IPS-18c (cell line): Measurements from ENCODE around the gene SECTM1.
A peak's percentile ranks its signal among the peaks of the same experiment; 100 is the strongest.

Experiments
- H3K4me3 ChIP-seq: 2 replicates; pipeline ENCODE4 v1.7.0; 2013; ENCODE audit warnings: low read depth, mild to moderate bottlenecking, low read length, moderate library complexity; ENCODE audit not compliant: insufficient read depth
- H3K9me3 ChIP-seq: one replicate; pipeline ENCODE4 v1.6.1; 2013; ENCODE audit warnings: mild to moderate bottlenecking, low read length, moderate library complexity; ENCODE audit not compliant: control insufficient read depth, insufficient read depth

SECTM1 gene

GRCh38 chr17:82298538-82299421, 34.8 kb downstream of the SECTM1 start:
- H3K4me3 ChIP-seq: no peak overlapping the region
- H3K9me3 ChIP-seq: no peaks in the 10 kb centered on the region

GRCh38 chr17:82297714-82298537, 35.6 kb downstream of the SECTM1 start:
- H3K4me3 ChIP-seq: no peak overlapping the region
- H3K9me3 ChIP-seq: no peaks in the 10 kb centered on the region

- H3K9me3 ChIP-seq: no peaks in the 10 kb centered on the region
- no peak overlapping the region for H3K4me3 ChIP-seq
These were observed 36.3 kb downstream of the SECTM1 start for GRCh38 chr17:82297280-82297713.

- no peaks in the 10 kb centered on the region for H3K9me3 ChIP-seq
- no peak overlapping the region for H3K4me3 ChIP-seq
These were observed 36.9 kb downstream of the SECTM1 start for GRCh38 chr17:82296511-82297279.

GRCh38 chr17:82295472-82295814, 38.1 kb downstream of the SECTM1 start:
- H3K4me3 ChIP-seq: no peak overlapping the region
- no peaks in the 10 kb centered on the region for H3K9me3 ChIP-seq

- Histone ChIP-seq H3K4me3 (peak overlapping the region; percentile 50; the same call in 1 of the 2 replicates), H3K9me3 (no peaks in the 10 kb centered on the region)
These were observed 39.3 kb downstream of the SECTM1 start for GRCh38 chr17:82294064-82294773.

- Histone ChIP-seq H3K9me3 (no peaks in the 10 kb centered on the region), H3K4me3 (peak overlapping the region; percentile 90)
These were observed 41.1 kb downstream of the SECTM1 start for GRCh38 chr17:82292251-82293154.

GRCh38 chr17:82291582-82292250, 41.9 kb downstream of the SECTM1 start:
- Histone ChIP-seq H3K4me3 (peak overlapping the region; percentile 90; the same call in 1 of the 2 replicates), H3K9me3 (no peaks in the 10 kb centered on the region)

GRCh38 chr17:82287868-82288801, 45.4 kb downstream of the SECTM1 start:
- H3K9me3 ChIP-seq: no peaks in the 10 kb centered on the region
- H3K4me3 ChIP-seq: no peak overlapping the region

GRCh38 chr17:82287013-82287867, 46.3 kb downstream of the SECTM1 start:
- Histone ChIP-seq H3K9me3 (no peaks in the 10 kb centered on the region), H3K4me3 (no peak overlapping the region)

GRCh38 chr17:82285141-82285540, 48.4 kb downstream of the SECTM1 start:
- H3K9me3 ChIP-seq: no peaks in the 10 kb centered on the region
- no peak overlapping the region for H3K4me3 ChIP-seq

- H3K9me3 ChIP-seq: no peaks in the 10 kb centered on the region
- no peak overlapping the region for H3K4me3 ChIP-seq
These were observed 50.3 kb downstream of the SECTM1 start for GRCh38 chr17:82283208-82283749.

GRCh38 chr17:82282239-82283207, 51.0 kb downstream of the SECTM1 start:
- Histone ChIP-seq H3K9me3 (no peaks in the 10 kb centered on the region), H3K4me3 (no peak overlapping the region)
